Mesendoderm (in vitro differentiated cells): ENCODE measurements around the gene BACH2.

Source experiments
- DNase-seq: peaks from one replicate; pipeline ENCODE4 v3.0.0; 2013
- H2AK5ac ChIP-seq: 2 replicates; pipeline ENCODE4 v1.6.1; 2013; ENCODE audit warnings: low read length, inconsistent platforms
- H2BK120ac ChIP-seq: 2 replicates; pipeline ENCODE4 v1.6.1; 2013; ENCODE audit warnings: low read depth, mild to moderate bottlenecking, low read length, moderate library complexity, mixed read lengths
- H2BK15ac ChIP-seq: replicated peaks from 2 replicates; pipeline ENCODE4 v1.6.1; 2013; ENCODE audit warnings: low read depth, mild to moderate bottlenecking, moderate library complexity
- H2BK5ac ChIP-seq: 2 replicates; pipeline ENCODE4 v1.6.1; 2013; ENCODE audit warnings: low read length, inconsistent platforms
- H3K18ac ChIP-seq: 2 replicates; pipeline ENCODE4 v1.6.1; 2013; ENCODE audit warnings: mild to moderate bottlenecking, low read length, mixed read lengths
- H3K23ac ChIP-seq: one replicate; pipeline ENCODE4 v1.6.1; 2013; ENCODE audit warnings: low read length
- H3K27ac ChIP-seq: 2 replicates; pipeline ENCODE4 v1.5.1; 2013; ENCODE audit warnings: low read depth, mild to moderate bottlenecking, inconsistent platforms, low read length, moderate library complexity
- H3K27me3 ChIP-seq: 2 replicates; pipeline ENCODE4 v1.6.1; 2013; ENCODE audit warnings: low read length, control low read depth, mild to moderate bottlenecking, inconsistent platforms; ENCODE audit not compliant: insufficient read depth, poor library complexity
- H3K36me3 ChIP-seq: 2 replicates; pipeline ENCODE4 v1.6.1; 2013; ENCODE audit warnings: low read length, inconsistent platforms; ENCODE audit not compliant: control insufficient read depth, insufficient read depth
- H3K4ac ChIP-seq: one replicate; pipeline ENCODE4 v1.6.1; 2013; ENCODE audit warnings: low read depth, mild to moderate bottlenecking, low read length, moderate library complexity
- H3K4me1 ChIP-seq: 2 replicates; pipeline ENCODE4 v1.6.1; 2013; ENCODE audit warnings: low read depth, low read length, inconsistent platforms; ENCODE audit not compliant: control insufficient read depth
- H3K4me2 ChIP-seq: 2 replicates; pipeline ENCODE4 v1.6.1; 2013; ENCODE audit warnings: low read length
- H3K4me3 ChIP-seq: 2 replicates; pipeline ENCODE4 v1.5.1; 2013; ENCODE audit warnings: mild to moderate bottlenecking, low read length
- H3K56ac ChIP-seq: one replicate; pipeline ENCODE4 v1.6.1; 2013; ENCODE audit warnings: low read length
- H3K79me1 ChIP-seq: 2 replicates; pipeline ENCODE4 v1.6.1; 2013; ENCODE audit warnings: low read length, inconsistent platforms
- H3K79me2 ChIP-seq: 2 replicates; pipeline ENCODE4 v1.6.1; 2013; ENCODE audit warnings: mild to moderate bottlenecking, low read length; ENCODE audit not compliant: control insufficient read depth, insufficient read depth
- H3K9ac ChIP-seq: 2 replicates; pipeline ENCODE4 v1.6.1; 2013; ENCODE audit warnings: low read length, inconsistent platforms
- H4K5ac ChIP-seq: one replicate; pipeline ENCODE4 v1.6.1; 2013; ENCODE audit warnings: low read length
- H4K8ac ChIP-seq: one replicate; pipeline ENCODE4 v1.6.1; 2013; ENCODE audit warnings: low read depth, mild to moderate bottlenecking, control low read depth, low read length, moderate library complexity
- WGBS: extraction: QIAGEN DNeasy Blood & Tissue Kit; methylation state at CpG from one replicate; pipeline ENCODE4 v1.1.7; 2013; ENCODE audit warnings: low lambda C conversion rate, missing lambda C conversion rate; ENCODE audit not compliant: insufficient coverage; ENCODE audit errors: extremely low coverage; 5-methylcytosine and 5-hydroxymethylcytosine counted together

BACH2 gene

GRCh38 chr6:90173262-90173925, 123.2 kb downstream of the BACH2 start:
- no peak overlapping the region for H3K56ac ChIP-seq
- no peak overlapping the region for H4K5ac ChIP-seq
- H3K79me1 ChIP-seq: no peaks in the 10 kb centered on the region
- no peak overlapping the region for H3K4me2 ChIP-seq
- no peaks in the 10 kb centered on the region for H3K27me3 ChIP-seq
- H3K9ac ChIP-seq: no peak overlapping the region
- no peak for DNase-seq
- no peak overlapping the region for H3K18ac ChIP-seq
- no peak overlapping the region for H3K4ac ChIP-seq
- no peak overlapping the region for H3K4me3 ChIP-seq
- H2AK5ac ChIP-seq: no peak overlapping the region
- no peaks in the 10 kb centered on the region for H3K4me1 ChIP-seq
- H3K27ac ChIP-seq: no peak overlapping the region
- H3K36me3 ChIP-seq: no peaks in the 10 kb centered on the region
- H3K23ac ChIP-seq: no peak overlapping the region
- no peak overlapping the region for H2BK5ac ChIP-seq
- H2BK15ac ChIP-seq: no peak overlapping the region
- no peak overlapping the region for H2BK120ac ChIP-seq
- WGBS: no CpG with 5 or more reads among the region's 3 CpGs
- no peaks in the 10 kb centered on the region for H3K79me2 ChIP-seq
- H4K8ac ChIP-seq: no peak overlapping the region

GRCh38 chr6:90170601-90171000, 126.0 kb downstream of the BACH2 start:
- no peak overlapping the region for H3K4me3 ChIP-seq
- H3K36me3 ChIP-seq: no peaks in the 10 kb centered on the region
- H3K27ac ChIP-seq: no peak overlapping the region
- no peak overlapping the region for H4K8ac ChIP-seq
- no peak overlapping the region for H3K56ac ChIP-seq
- no peaks in the 10 kb centered on the region for H3K4me1 ChIP-seq
- no peak for DNase-seq
- no peak overlapping the region for H3K23ac ChIP-seq
- no peak overlapping the region for H2AK5ac ChIP-seq
- no peak overlapping the region for H3K4me2 ChIP-seq
- H3K4ac ChIP-seq: no peak overlapping the region
- H3K18ac ChIP-seq: no peak overlapping the region
- no peaks in the 10 kb centered on the region for H3K79me2 ChIP-seq
- H3K9ac ChIP-seq: no peak overlapping the region
- no peaks in the 10 kb centered on the region for H3K27me3 ChIP-seq
- H3K79me1 ChIP-seq: no peaks in the 10 kb centered on the region
- no peak overlapping the region for H2BK5ac ChIP-seq
- H2BK15ac ChIP-seq: no peak overlapping the region
- H2BK120ac ChIP-seq: no peak overlapping the region
- H4K5ac ChIP-seq: no peak overlapping the region

GRCh38 chr6:90169374-90169773, 127.3 kb downstream of the BACH2 start:
- WGBS: no CpG with 5 or more reads among the region's 4 CpGs
- H4K8ac ChIP-seq: no peak overlapping the region
- H2AK5ac ChIP-seq: no peak overlapping the region
- no peak overlapping the region for H3K4me3 ChIP-seq
- no peak overlapping the region for H3K18ac ChIP-seq
- no peak overlapping the region for H3K27ac ChIP-seq
- H2BK5ac ChIP-seq: no peak overlapping the region
- H3K36me3 ChIP-seq: no peaks in the 10 kb centered on the region
- H3K23ac ChIP-seq: no peak overlapping the region
- H3K4me1 ChIP-seq: no peaks in the 10 kb centered on the region
- H2BK15ac ChIP-seq: no peak overlapping the region
- DNase-seq: no peak
- no peaks in the 10 kb centered on the region for H3K79me1 ChIP-seq
- no peak overlapping the region for H2BK120ac ChIP-seq
- no peak overlapping the region for H3K9ac ChIP-seq
- no peak overlapping the region for H4K5ac ChIP-seq
- H3K79me2 ChIP-seq: no peaks in the 10 kb centered on the region
- no peak overlapping the region for H3K4me2 ChIP-seq
- no peaks in the 10 kb centered on the region for H3K27me3 ChIP-seq
- H3K4ac ChIP-seq: no peak overlapping the region
- no peak overlapping the region for H3K56ac ChIP-seq

- Histone ChIP-seq H3K4me2 (no peak overlapping the region), H2BK5ac (no peak overlapping the region), H2BK120ac (no peak overlapping the region), H3K36me3 (no peaks in the 10 kb centered on the region), H3K4me3 (no peak overlapping the region), H2AK5ac (no peak overlapping the region), H3K4ac (no peak overlapping the region), H4K5ac (no peak overlapping the region), H3K27me3 (no peaks in the 10 kb centered on the region), H3K79me2 (no peaks in the 10 kb centered on the region), H3K79me1 (no peaks in the 10 kb centered on the region), H3K9ac (no peak overlapping the region), H3K27ac (no peak overlapping the region), H3K56ac (no peak overlapping the region), H3K18ac (no peak overlapping the region), H3K23ac (no peak overlapping the region), H2BK15ac (no peak overlapping the region), H3K4me1 (no peaks in the 10 kb centered on the region), H4K8ac (no peak overlapping the region)
- no CpG with 5 or more reads among the region's 4 CpGs for WGBS
- DNase-seq: no peak
Measured at GRCh38 chr6:90168693-90169131, 127.9 kb downstream of the BACH2 start.

- no peak for DNase-seq
- Histone ChIP-seq H3K36me3 (no peaks in the 10 kb centered on the region), H4K8ac (no peak overlapping the region), H3K56ac (no peak overlapping the region), H2BK5ac (no peak overlapping the region), H3K4me3 (no peak overlapping the region), H3K4ac (no peak overlapping the region), H3K23ac (no peak overlapping the region), H2AK5ac (no peak overlapping the region), H3K27ac (no peak overlapping the region), H3K79me1 (no peaks in the 10 kb centered on the region), H2BK120ac (no peak overlapping the region), H3K27me3 (no peaks in the 10 kb centered on the region), H3K9ac (no peak overlapping the region), H3K4me1 (no peaks in the 10 kb centered on the region), H4K5ac (no peak overlapping the region), H3K18ac (no peak overlapping the region), H2BK15ac (no peak overlapping the region), H3K4me2 (no peak overlapping the region), H3K79me2 (no peaks in the 10 kb centered on the region)
- WGBS: no CpG with 5 or more reads among the region's 4 CpGs
Measured at GRCh38 chr6:90167514-90168379, 128.9 kb downstream of the BACH2 start.
